OCI-LY1 (cell line): ENCODE results near the gene ABCC4.

Source experiments
- CTCF ChIP-seq: fragments of 200-600 bp; sonication (generic), shearing (Covaris generic); IDR thresholded peaks from 2 replicates; pipeline ENCODE4 v1.5.1; 2017; ENCODE audit warnings: mild to moderate bottlenecking, antibody characterized with exemption, low read length, moderate library complexity, mixed read lengths
- EZH2 ChIP-seq: fragments of 200-600 bp; sonication (generic), shearing (Covaris generic); IDR thresholded peaks from 2 replicates; pipeline ENCODE4 v1.8.0; 2017; ENCODE audit warnings: borderline replicate concordance, mixed run types, mild to moderate bottlenecking, antibody characterized with exemption, low read length, moderate library complexity, mixed read lengths

DNA sequence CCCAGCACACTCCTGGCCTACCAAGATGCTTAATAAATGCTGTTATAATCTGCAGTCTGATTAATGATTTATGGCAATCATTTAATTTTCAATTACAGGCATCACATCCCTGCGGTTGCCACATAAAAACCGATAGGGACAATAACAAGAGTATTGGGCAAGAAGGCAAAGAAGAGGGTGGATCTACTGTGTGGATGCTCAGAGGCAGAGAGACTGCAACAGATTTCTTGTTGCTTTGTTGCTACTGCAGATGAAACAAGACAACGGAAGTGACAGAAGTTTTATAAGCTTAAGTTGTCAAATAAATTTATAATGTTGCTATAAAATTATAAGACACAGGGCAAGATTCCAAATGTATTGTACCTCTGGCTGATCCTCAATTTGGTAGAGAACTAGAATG is 154.8 kb downstream of the ABCC4 start:
- no peak for TF ChIP-seq EZH2
- TF ChIP-seq CTCF = no peak
